Measurements from ENCODE around the gene GTSE1. TPM values are rescaled to one million over a fixed set of nuclear protein-coding genes. Genes with fewer than 3 reads are reported as not detected.

Gene GTSE1
- total and polyA plus RNA-seq, 2 experiments from 2014 or later = 6.1 to 8.0 TPM

- TF ChIP-seq EZH2 (IDR thresholded peaks at IDR 0.05; ENCODE audit: insufficient read depth, poor library complexity, severe bottlenecking) (no peak), EZH2phosphoT487 (IDR thresholded peaks at IDR 0.05; ENCODE audit: insufficient read depth, low read depth) (no peak)
- Histone ChIP-seq H3K9ac (no peak overlapping the region), H2AFZ (no peak overlapping the region), H3F3A (ENCODE audit: insufficient read depth) (peaks cover 15% of the 10 kb centered on the region; the same call in 1 of the 2 replicates), H3K36me3 (ENCODE audit: low read depth) (no peaks in the 10 kb centered on the region), H4K20me1 (ENCODE audit: insufficient read depth) (no peaks in the 10 kb centered on the region), H3K27me3 (replicated peaks; ENCODE audit: insufficient read depth) (no peaks in the 10 kb centered on the region), H3K4me2 (ENCODE audit: unreplicated experiment) (no peak overlapping the region), H3K9me2 (ENCODE audit: insufficient read depth) (no peaks in the 10 kb centered on the region), H3K27ac (no peak overlapping the region), H3K9me3 (ENCODE audit: low read depth) (no peaks in the 10 kb centered on the region), H3K4me1 (ENCODE audit: insufficient read depth) (no peaks in the 10 kb centered on the region), H3K79me2 (ENCODE audit: insufficient read depth) (no peaks in the 10 kb centered on the region), H3K4me3 (no peak overlapping the region)
- in situ Hi-C loops (cut with MboI) = no loop called here
- DNase-seq = no peak
- WGBS, 2 experiments (ENCODE audit: low coverage in 1 of 2, low lambda C conversion rate in 2 of 2, missing lambda C conversion rate in 2 of 2) = 76 to 84% methylated on average over 21 to 22 of the region's 22 CpGs
These were observed 68.5 kb downstream of the GTSE1 start for GRCh38 chr22:46365166-46365624.

DNA sequence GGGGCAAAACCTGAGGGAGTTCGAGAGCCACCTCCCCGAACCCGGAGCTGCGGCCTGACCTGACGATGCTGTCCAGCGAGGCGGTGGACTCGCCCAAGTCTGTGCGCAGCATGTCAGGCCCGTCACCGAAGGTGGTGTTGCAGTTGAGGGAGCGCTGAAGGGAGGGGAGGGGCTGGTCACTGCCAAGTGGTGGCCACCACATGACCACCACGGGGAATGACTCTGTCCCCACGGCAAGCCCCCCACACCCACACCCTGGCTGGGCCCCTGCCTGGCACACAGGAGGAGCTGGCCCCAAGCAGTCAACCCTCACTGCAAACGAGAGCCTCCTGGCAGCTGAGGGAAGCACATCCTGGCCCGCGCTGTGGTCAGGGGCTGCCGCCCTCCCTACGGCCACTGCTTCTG is 69.7 kb downstream of the GTSE1 start:
- no peaks in the 10 kb centered on the region for H4K20me1 ChIP-seq (ENCODE audit: insufficient read depth)
- H3K9me3 ChIP-seq (ENCODE audit: low read depth) = no peaks in the 10 kb centered on the region
- no peak overlapping the region for H3K27ac ChIP-seq
- no peak overlapping the region for H3K4me3 ChIP-seq
- no peaks in the 10 kb centered on the region for H3K27me3 ChIP-seq (replicated peaks; ENCODE audit: insufficient read depth)
- no peaks in the 10 kb centered on the region for H3K79me2 ChIP-seq (ENCODE audit: insufficient read depth)
- in situ Hi-C loops (cut with MboI) = no loop called here
- no peak for TF ChIP-seq EZH2 (IDR thresholded peaks at IDR 0.05; ENCODE audit: insufficient read depth, poor library complexity, severe bottlenecking)
- TF ChIP-seq EZH2phosphoT487 (IDR thresholded peaks at IDR 0.05; ENCODE audit: insufficient read depth, low read depth) = no peak
- H3K36me3 ChIP-seq (ENCODE audit: low read depth) = no peaks in the 10 kb centered on the region
- H3K4me1 ChIP-seq (ENCODE audit: insufficient read depth) = no peaks in the 10 kb centered on the region
- H3K9ac ChIP-seq = no peak overlapping the region
- H3F3A ChIP-seq (ENCODE audit: insufficient read depth) = peaks cover 4% of the 10 kb centered on the region; the same call in 1 of the 2 replicates
- H3K9me2 ChIP-seq (ENCODE audit: insufficient read depth) = no peaks in the 10 kb centered on the region
- 81 to 84% methylated on average over 7 to 19 of the region's 19 CpGs for WGBS, 2 experiments (ENCODE audit: low coverage in 1 of 2, low lambda C conversion rate in 2 of 2, missing lambda C conversion rate in 2 of 2)
- no peak overlapping the region for H2AFZ ChIP-seq
- no peak for DNase-seq
- H3K4me2 ChIP-seq (ENCODE audit: unreplicated experiment) = no peak overlapping the region

DNA sequence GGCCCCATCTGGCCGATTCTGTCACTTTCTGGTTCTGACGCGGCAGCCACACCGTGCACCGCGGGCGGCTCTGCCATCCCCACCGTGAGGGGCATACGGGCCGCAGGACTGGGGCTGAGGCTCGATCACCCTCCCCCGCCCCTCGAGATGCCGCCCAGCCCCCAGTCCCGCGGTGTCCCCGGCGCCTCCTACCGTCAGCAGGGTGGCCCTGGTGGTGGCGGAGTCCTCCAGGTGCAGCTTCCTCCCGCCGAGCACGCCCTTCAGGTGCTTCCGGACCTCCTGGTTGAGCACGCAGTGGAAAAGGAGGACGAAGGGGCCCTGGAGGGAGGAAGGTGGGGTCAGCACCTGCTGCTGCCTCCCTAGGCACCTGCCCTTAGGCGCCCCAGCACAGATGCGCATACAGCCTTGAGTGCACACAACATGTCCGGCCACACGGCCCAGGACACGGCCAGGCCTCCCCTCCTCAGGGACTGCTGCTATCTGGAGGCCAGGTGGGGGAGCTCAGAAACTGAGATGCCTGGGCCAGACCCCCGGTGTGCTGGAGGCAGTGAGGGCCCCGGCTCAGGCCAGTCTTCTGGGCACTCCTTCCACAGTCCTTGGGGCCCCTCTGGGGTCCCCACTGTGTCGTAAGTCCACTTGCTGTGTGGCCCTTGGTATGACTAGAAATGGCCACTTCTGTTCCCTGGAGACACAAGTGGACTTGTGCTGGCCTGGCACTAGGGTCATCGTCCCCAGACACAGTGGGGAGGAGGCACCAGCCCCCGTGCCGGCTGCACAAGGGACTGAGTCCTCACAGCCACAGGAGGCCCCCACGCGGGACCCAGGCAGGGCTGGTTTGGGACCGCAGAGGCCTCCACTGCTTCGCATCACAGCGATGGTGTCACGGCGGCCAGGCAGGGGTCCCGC is 70.4 kb downstream of the GTSE1 start:
- H3K9me3 ChIP-seq (ENCODE audit: low read depth) = no peaks in the 10 kb centered on the region
- H3K27ac ChIP-seq = no peak overlapping the region
- no peaks in the 10 kb centered on the region for H3K79me2 ChIP-seq (ENCODE audit: insufficient read depth)
- no peaks in the 10 kb centered on the region for H3K36me3 ChIP-seq (ENCODE audit: low read depth)
- H3K9me2 ChIP-seq (ENCODE audit: insufficient read depth) = no peaks in the 10 kb centered on the region
- no peak overlapping the region for H3K4me3 ChIP-seq
- DNase-seq = no peak
- no peaks in the 10 kb centered on the region for H3K27me3 ChIP-seq (replicated peaks; ENCODE audit: insufficient read depth)
- H3K4me1 ChIP-seq (ENCODE audit: insufficient read depth) = no peaks in the 10 kb centered on the region
- no peaks in the 10 kb centered on the region for H4K20me1 ChIP-seq (ENCODE audit: insufficient read depth)
- whole genome bisulfite sequencing, 2 experiments (ENCODE audit: low coverage in 1 of 2, low lambda C conversion rate in 2 of 2, missing lambda C conversion rate in 2 of 2) = 63 to 66% methylated on average over 37 to 45 of the region's 45 CpGs
- no peak overlapping the region for H3K4me2 ChIP-seq (ENCODE audit: unreplicated experiment)
- no peak overlapping the region for H2AFZ ChIP-seq
- H3F3A ChIP-seq (ENCODE audit: insufficient read depth) = no peaks in the 10 kb centered on the region
- no peak for TF ChIP-seq EZH2 (IDR thresholded peaks at IDR 0.05; ENCODE audit: insufficient read depth, poor library complexity, severe bottlenecking)
- no peak overlapping the region for H3K9ac ChIP-seq
- in situ Hi-C loops (cut with MboI) = no loop called here

- in situ Hi-C loops (cut with MboI) = no loop called here
- TF ChIP-seq EZH2phosphoT487 (IDR thresholded peaks at IDR 0.05; ENCODE audit: insufficient read depth, low read depth) = no peak
- Histone ChIP-seq H3F3A (ENCODE audit: insufficient read depth) (no peaks in the 10 kb centered on the region), H3K4me2 (ENCODE audit: unreplicated experiment) (no peak overlapping the region), H3K36me3 (ENCODE audit: low read depth) (no peaks in the 10 kb centered on the region), H3K4me1 (ENCODE audit: insufficient read depth) (no peaks in the 10 kb centered on the region), H3K27me3 (replicated peaks; ENCODE audit: insufficient read depth) (no peaks in the 10 kb centered on the region), H2AFZ (no peak overlapping the region), H3K79me2 (ENCODE audit: insufficient read depth) (no peaks in the 10 kb centered on the region), H3K9ac (no peak overlapping the region), H3K4me3 (no peak overlapping the region), H3K9me2 (ENCODE audit: insufficient read depth) (no peaks in the 10 kb centered on the region), H3K9me3 (ENCODE audit: low read depth) (no peaks in the 10 kb centered on the region), H4K20me1 (ENCODE audit: insufficient read depth) (no peaks in the 10 kb centered on the region), H3K27ac (no peak overlapping the region)
- peak; percentile 67 for DNase-seq
- WGBS, 2 experiments (ENCODE audit: low coverage in 1 of 2, low lambda C conversion rate in 2 of 2, missing lambda C conversion rate in 2 of 2) = 47 to 50% methylated on average over 19 of the region's 19 CpGs
These were observed 71.1 kb downstream of the GTSE1 start for GRCh38 chr22:46367707-46368191.
